NCI-H2107 (cell line): ENCODE results near the gene KRT2.
"Not testable (repeated sequence)": the region's sequence is repeated elsewhere in the genome, so short reads cannot be mapped to it uniquely, and the experiment has no call there.

Experiments used
- DNase-seq: peaks from one replicate; lab custom pipeline; 2025; lab: John Stamatoyannopoulos, UW

Gene KRT2

GRCh38 chr12:52684431-52684830, 32.4 kb upstream of the KRT2 start:
- DNase-seq = no peak

GRCh38 chr12:52683575-52684300, 31.7 kb upstream of the KRT2 start:
- DNase-seq = no peak

GRCh38 chr12:52682938-52683574, 31.0 kb upstream of the KRT2 start:
- DNase-seq = no peak

- DNase-seq = no peak
Measured at GRCh38 chr12:52682381-52682660, 30.3 kb upstream of the KRT2 start.

GRCh38 chr12:52681526-52682380, 29.7 kb upstream of the KRT2 start:
- no peak for DNase-seq

GRCh38 chr12:52680363-52680762, 28.4 kb upstream of the KRT2 start, which contains the start of gene KRT1:
Gene KRT1 (minus strand): TSS chr12:52680407. CDS start chr12:52680348, 59 bp downstream.
- DNase-seq = no peak

- DNase-seq = no peak
Measured at GRCh38 chr12:52679875-52680274, 27.9 kb upstream of the KRT2 start.

GRCh38 chr12:52677671-52678070, 25.7 kb upstream of the KRT2 start:
- DNase-seq = no peak

GRCh38 chr12:52677126-52677525, 25.1 kb upstream of the KRT2 start:
- DNase-seq = no peak

- DNase-seq = no peak
Measured at GRCh38 chr12:52676163-52676562, 24.2 kb upstream of the KRT2 start.

GRCh38 chr12:52675301-52675701, 23.3 kb upstream of the KRT2 start:
- DNase-seq = no peak

- no peak for DNase-seq
Measured at GRCh38 chr12:52674433-52674775, 22.4 kb upstream of the KRT2 start.

- DNase-seq = no peak
Measured at GRCh38 chr12:52673713-52674432, 21.9 kb upstream of the KRT2 start.

GRCh38 chr12:52673217-52673616, 21.2 kb upstream of the KRT2 start:
- no peak for DNase-seq

- DNase-seq = no peak
Measured at GRCh38 chr12:52672321-52672933, 20.4 kb upstream of the KRT2 start.

- no peak for DNase-seq
Measured at GRCh38 chr12:52670961-52671360, 18.9 kb upstream of the KRT2 start.

GRCh38 chr12:52670506-52670905, 18.5 kb upstream of the KRT2 start:
- DNase-seq = no peak

GRCh38 chr12:52669941-52670340, 17.9 kb upstream of the KRT2 start:
- not testable (repeated sequence) for DNase-seq

GRCh38 chr12:52669426-52669825, 17.4 kb upstream of the KRT2 start:
- DNase-seq = no peak

GRCh38 chr12:52667931-52668330, 15.9 kb upstream of the KRT2 start:
- no peak for DNase-seq

- DNase-seq = no peak
Measured at GRCh38 chr12:52667509-52667908, 15.5 kb upstream of the KRT2 start.

- DNase-seq = no peak
Measured at GRCh38 chr12:52666471-52666870, 14.5 kb upstream of the KRT2 start.
